GM23248 (cell line): ENCODE data around the gene ARHGAP26. TPM values are rescaled to one million over a fixed set of nuclear protein-coding genes. Genes with fewer than 3 reads are reported as not detected.

Experiments
- DNase-seq: peaks from one replicate; pipeline ENCODE4 v3.0.0-alpha.2; 2015
- H2AFZ ChIP-seq: fragments of 200-600 bp; sonication (generic); 2 replicates; pipeline ENCODE4 v1.6.1; 2016; ENCODE audit warnings: antibody characterized with exemption
- H3F3A ChIP-seq: fragments of 200-600 bp; sonication (generic); 2 replicates; pipeline ENCODE4 v1.6.1; 2016; ENCODE audit warnings: mild to moderate bottlenecking, antibody characterized with exemption, mixed run types; ENCODE audit not compliant: insufficient read depth
- H3K27ac ChIP-seq: fragments of 200-600 bp; sonication (generic); 2 replicates; pipeline ENCODE4 v1.5.1; 2016; ENCODE audit warnings: mild to moderate bottlenecking
- H3K27me3 ChIP-seq: fragments of 200-600 bp; sonication (generic); replicated peaks from 2 replicates; pipeline ENCODE4 v1.6.1; 2016; ENCODE audit warnings: mild to moderate bottlenecking; ENCODE audit not compliant: insufficient read depth
- H3K36me3 ChIP-seq: fragments of 200-600 bp; sonication (generic); 2 replicates; pipeline ENCODE4 v1.6.1; 2016; ENCODE audit warnings: low read depth, mild to moderate bottlenecking
- H3K4me1 ChIP-seq: fragments of 200-600 bp; sonication (generic); 2 replicates; pipeline ENCODE4 v1.6.1; 2016; ENCODE audit warnings: mild to moderate bottlenecking; ENCODE audit not compliant: insufficient read depth
- H3K4me2 ChIP-seq: fragments of 200-600 bp; sonication (generic); one replicate; pipeline ENCODE4 v1.6.1; 2016; ENCODE audit warnings: mild to moderate bottlenecking; ENCODE audit not compliant: unreplicated experiment
- H3K4me3 ChIP-seq: fragments of 200-600 bp; sonication (generic); 2 replicates; pipeline ENCODE4 v1.5.1; 2016; ENCODE audit warnings: mild to moderate bottlenecking
- H3K79me2 ChIP-seq: fragments of 200-600 bp; sonication (generic); 2 replicates; pipeline ENCODE4 v1.6.1; 2016; ENCODE audit warnings: mild to moderate bottlenecking; ENCODE audit not compliant: insufficient read depth
- H3K9ac ChIP-seq: fragments of 200-600 bp; sonication (generic); 2 replicates; pipeline ENCODE4 v1.6.1; 2016; ENCODE audit warnings: mild to moderate bottlenecking
- H3K9me2 ChIP-seq: fragments of 200-600 bp; sonication (generic); 2 replicates; pipeline ENCODE4 v1.6.1; 2016; ENCODE audit warnings: mixed run types, mild to moderate bottlenecking, moderate library complexity; ENCODE audit not compliant: insufficient read depth
- H3K9me3 ChIP-seq: fragments of 200-600 bp; sonication (generic); one replicate; pipeline ENCODE4 v1.6.1; 2017; ENCODE audit warnings: low read depth
- H4K20me1 ChIP-seq: fragments of 200-600 bp; sonication (generic); 2 replicates; pipeline ENCODE4 v1.6.0; 2016; ENCODE audit not compliant: insufficient read depth
- EZH2 ChIP-seq: fragments of 200-600 bp; sonication (generic); IDR thresholded peaks from 2 replicates; pipeline ENCODE4 v1.6.1; 2018; ENCODE audit warnings: antibody characterized with exemption, mild to moderate bottlenecking; ENCODE audit not compliant: insufficient read depth, poor library complexity, severe bottlenecking
- EZH2phosphoT487 ChIP-seq: fragments of 200-600 bp; sonication (generic); IDR thresholded peaks from 2 replicates; pipeline ENCODE4 v1.6.1; 2018; ENCODE audit warnings: antibody characterized with exemption, moderate library complexity, mild to moderate bottlenecking, low read depth; ENCODE audit not compliant: insufficient read depth
- WGBS, 2 experiments: methylation state at CpG; one replicate each; pipeline ENCODE4 v1.1.6; 2015 to 2017; ENCODE audit warnings: low lambda C conversion rate in 2 of 2, low coverage in 1 of 2; ENCODE audit errors: missing lambda C conversion rate in 2 of 2; 5-methylcytosine and 5-hydroxymethylcytosine counted together
- in situ Hi-C: fragments of 300-500 bp; cut with MboI; formaldehyde crosslinking; loops from 2 replicates; pipeline ENCODE4 v1.15.0; 2020
- polyA plus RNA-seq: library from polyadenylated mRNA; unstranded; fragments of >200 nt; fragmentation: Nextera tagmentation; extraction: Ambion mirVana; gene quantifications from 2 replicates; pipeline ENCODE4 v1.2.1, GENCODE V29; 2016
- total RNA-seq: library from RNA; depleted of rRNA; stranded (reverse); fragments of >200 nt; shearing (Covaris generic); gene quantifications from 2 replicates; pipeline ENCODE4 v1.2.3, GENCODE V29; 2014

Gene ARHGAP26
- total and polyA plus RNA-seq, 2 experiments from 2014 or later, result 1.6 to 1.7 TPM

DNA sequence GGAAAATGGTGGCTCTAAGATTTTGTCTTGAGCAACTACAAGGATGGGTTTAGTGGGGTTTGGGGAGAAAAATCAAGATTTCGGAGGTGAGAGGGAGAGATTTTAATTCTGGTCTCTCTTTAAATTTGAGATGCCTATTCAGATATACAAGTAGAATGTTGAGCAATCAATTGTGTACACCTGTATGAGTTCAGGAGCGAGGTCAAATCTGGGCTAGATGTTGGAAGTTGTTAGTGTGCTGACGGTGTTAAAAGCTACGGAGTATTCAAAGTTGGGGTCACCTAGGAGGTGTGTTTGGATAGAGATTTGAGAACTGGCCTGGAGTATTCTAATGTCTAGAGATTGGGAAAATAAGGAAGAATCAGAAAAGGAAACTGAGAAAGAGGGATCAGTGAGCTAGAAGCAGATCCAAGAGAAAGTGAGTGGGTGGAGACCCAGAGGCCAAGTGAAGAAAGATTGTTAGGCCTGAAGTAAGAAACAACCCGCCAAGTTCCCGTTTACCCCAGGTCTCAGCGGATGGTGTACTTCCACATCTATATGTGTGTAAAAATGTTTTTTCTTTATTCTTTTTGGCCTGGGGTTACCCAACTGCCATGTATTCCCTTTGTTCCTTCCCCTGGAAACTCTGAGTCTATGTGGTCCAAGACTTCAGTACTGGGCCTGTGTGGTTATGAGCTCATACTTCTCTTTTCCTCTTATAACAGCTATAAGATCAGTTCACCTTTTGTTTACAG, 11.9 kb upstream of the ARHGAP26 start:
- no peaks in the 10 kb centered on the region for H3K79me2 ChIP-seq
- no peak overlapping the region for H2AFZ ChIP-seq
- no peak overlapping the region for H3K4me2 ChIP-seq
- no peak overlapping the region for H3K4me3 ChIP-seq
- no peaks in the 10 kb centered on the region for H3K9me3 ChIP-seq
- TF ChIP-seq EZH2phosphoT487 (no peak), EZH2 (no peak)
- no peak overlapping the region for H3K9ac ChIP-seq
- peaks cover 1% of the 10 kb centered on the region; the same call in 1 of the 2 replicates for H3K4me1 ChIP-seq
- no peaks in the 10 kb centered on the region for H3K9me2 ChIP-seq
- no peaks in the 10 kb centered on the region for H3K36me3 ChIP-seq
- H3K27ac ChIP-seq, result no peak overlapping the region
- no peak for DNase-seq
- no peaks in the 10 kb centered on the region for H4K20me1 ChIP-seq
- H3K27me3 ChIP-seq, result no peaks in the 10 kb centered on the region
- WGBS, 2 experiments, result 91 to 97% methylated on average over 7 of the region's 7 CpGs
- no peaks in the 10 kb centered on the region for H3F3A ChIP-seq
- in situ Hi-C loops, result no loop called here

DNA sequence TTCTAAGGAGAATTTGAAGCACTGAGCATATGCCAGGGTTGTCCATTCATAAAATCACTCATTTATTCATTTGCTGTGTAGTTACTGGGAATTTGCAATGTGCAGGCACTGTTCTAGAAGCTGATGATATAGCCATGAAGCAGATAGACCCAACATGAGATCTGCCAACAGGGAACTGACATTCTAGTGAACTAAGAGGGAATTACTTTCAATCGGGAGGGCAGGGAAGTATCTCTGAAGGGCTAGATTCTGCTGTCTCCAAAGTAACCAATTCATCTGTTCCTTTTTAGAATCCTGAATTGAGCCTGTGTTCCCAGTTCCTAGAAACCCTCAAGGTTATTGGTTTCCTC, 11.4 kb upstream of the ARHGAP26 start:
- H3K36me3 ChIP-seq, result no peaks in the 10 kb centered on the region
- 96 to 97% methylated on average over 1 of the region's 1 CpG for WGBS, 2 experiments
- no peak overlapping the region for H3K4me2 ChIP-seq
- H3K9ac ChIP-seq, result no peak overlapping the region
- H3K4me3 ChIP-seq, result no peak overlapping the region
- no peaks in the 10 kb centered on the region for H3K4me1 ChIP-seq
- H3K27ac ChIP-seq, result no peak overlapping the region
- no peaks in the 10 kb centered on the region for H3F3A ChIP-seq
- in situ Hi-C loops, result no loop called here
- TF ChIP-seq EZH2 (no peak), EZH2phosphoT487 (no peak)
- H2AFZ ChIP-seq, result no peak overlapping the region
- no peak for DNase-seq
- H4K20me1 ChIP-seq, result no peaks in the 10 kb centered on the region
- no peaks in the 10 kb centered on the region for H3K27me3 ChIP-seq
- no peaks in the 10 kb centered on the region for H3K9me2 ChIP-seq
- no peaks in the 10 kb centered on the region for H3K9me3 ChIP-seq
- no peaks in the 10 kb centered on the region for H3K79me2 ChIP-seq

DNA sequence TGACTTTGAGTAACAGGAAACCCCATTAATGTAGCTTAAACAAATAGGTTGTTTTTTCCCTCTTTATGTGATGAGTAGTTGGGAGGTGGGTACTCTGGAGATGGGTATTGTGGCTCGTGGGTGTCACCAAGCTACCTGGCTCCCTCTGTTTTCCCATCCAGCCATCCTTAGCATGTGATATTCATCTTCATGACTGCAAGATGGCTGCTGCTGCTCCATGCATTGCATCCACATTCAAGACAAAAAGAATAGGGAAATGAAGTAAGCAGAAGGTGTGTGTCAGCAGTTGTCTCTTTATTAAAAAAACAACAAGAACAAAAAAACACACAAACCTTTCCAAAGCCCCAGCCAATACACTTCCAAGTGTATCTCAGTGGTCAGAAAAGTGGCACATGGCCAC, 6.5 kb upstream of the ARHGAP26 start:
- H3K79me2 ChIP-seq, result no peaks in the 10 kb centered on the region
- no peak overlapping the region for H3K4me3 ChIP-seq
- no peak overlapping the region for H3K9ac ChIP-seq
- H3F3A ChIP-seq, result no peaks in the 10 kb centered on the region
- DNase-seq, result no peak
- no peaks in the 10 kb centered on the region for H3K27me3 ChIP-seq
- H3K9me2 ChIP-seq, result no peaks in the 10 kb centered on the region
- no peaks in the 10 kb centered on the region for H3K9me3 ChIP-seq
- H3K4me2 ChIP-seq, result no peak overlapping the region
- in situ Hi-C loops, result no loop called here
- 50 to 59% methylated on average over 1 of the region's 1 CpG for WGBS, 2 experiments
- H4K20me1 ChIP-seq, result no peaks in the 10 kb centered on the region
- H3K36me3 ChIP-seq, result no peaks in the 10 kb centered on the region
- no peak overlapping the region for H2AFZ ChIP-seq
- no peak overlapping the region for H3K27ac ChIP-seq
- TF ChIP-seq EZH2 (no peak), EZH2phosphoT487 (no peak)
- H3K4me1 ChIP-seq, result no peaks in the 10 kb centered on the region

DNA sequence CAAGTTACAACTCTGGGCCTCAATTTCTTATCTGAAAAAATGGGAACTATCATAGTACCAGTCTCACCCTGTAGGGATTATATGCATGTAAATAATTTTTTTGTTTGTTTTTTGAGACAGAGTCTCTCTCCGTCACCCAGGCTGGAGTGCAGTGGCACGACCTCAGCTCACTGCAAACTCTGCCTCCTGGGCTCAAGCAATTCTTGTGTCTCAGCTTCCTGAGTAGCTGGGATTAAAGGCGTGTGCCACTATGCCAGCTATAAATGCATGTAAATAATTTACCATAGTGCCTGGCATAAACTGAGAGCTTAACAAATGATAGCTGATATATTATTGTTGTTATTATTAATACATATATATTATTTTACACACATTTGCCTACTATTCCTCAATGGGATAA, 3.0 kb upstream of the ARHGAP26 start:
- H3K27me3 ChIP-seq, result no peaks in the 10 kb centered on the region
- in situ Hi-C loops, result no loop called here
- 0 out of 2 replicates have a peak, but pooled peaks cover 6% of the 10 kb centered on the region for H3K4me1 ChIP-seq
- H3K9me3 ChIP-seq, result no peaks in the 10 kb centered on the region
- H3K4me3 ChIP-seq, result no peak overlapping the region
- H3K9ac ChIP-seq, result no peak overlapping the region
- no peak overlapping the region for H2AFZ ChIP-seq
- H3K9me2 ChIP-seq, result no peaks in the 10 kb centered on the region
- no peaks in the 10 kb centered on the region for H3K36me3 ChIP-seq
- no peak overlapping the region for H3K4me2 ChIP-seq
- no peak overlapping the region for H3K27ac ChIP-seq
- H3K79me2 ChIP-seq, result no peaks in the 10 kb centered on the region
- TF ChIP-seq EZH2, result no peak
- TF ChIP-seq EZH2phosphoT487, result no peak
- no peak for DNase-seq
- H4K20me1 ChIP-seq, result no peaks in the 10 kb centered on the region
- peaks cover 4% of the 10 kb centered on the region; the same call in 1 of the 2 replicates for H3F3A ChIP-seq
- WGBS, 2 experiments, result 89 to 90% methylated on average over 3 of the region's 3 CpGs

DNA sequence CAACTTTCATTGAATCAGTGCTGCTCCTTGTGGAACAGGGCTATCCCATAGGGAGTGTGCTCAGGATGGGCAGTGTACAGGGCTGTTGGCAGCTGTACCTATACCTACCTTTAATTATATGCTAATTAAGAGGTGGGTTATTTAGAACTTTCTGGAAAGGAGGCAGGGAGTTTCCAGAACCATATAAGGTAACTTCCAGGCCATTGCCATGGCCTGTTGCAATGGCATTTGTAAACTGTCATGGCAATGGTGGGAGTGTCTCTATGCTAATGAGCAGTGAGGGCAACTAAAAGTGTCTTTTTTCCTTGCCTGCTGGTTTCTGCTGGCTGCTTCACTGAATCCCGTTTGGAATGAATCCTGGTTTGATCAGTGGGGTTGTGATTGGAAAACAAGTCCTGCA, 2.3 kb upstream of the ARHGAP26 start:
- Histone ChIP-seq H4K20me1 (no peaks in the 10 kb centered on the region), H3K36me3 (no peaks in the 10 kb centered on the region), H3K9ac (no peak overlapping the region), H3K9me2 (no peaks in the 10 kb centered on the region), H3K4me1 (0 out of 2 replicates have a peak, but pooled peaks cover 6% of the 10 kb centered on the region), H3K27ac (no peak overlapping the region), H3K79me2 (no peaks in the 10 kb centered on the region), H3K27me3 (no peaks in the 10 kb centered on the region), H3K4me2 (no peak overlapping the region), H3K4me3 (no peak overlapping the region), H2AFZ (no peak overlapping the region), H3K9me3 (no peaks in the 10 kb centered on the region), H3F3A (peaks cover 4% of the 10 kb centered on the region; the same call in 1 of the 2 replicates)
- no peak for DNase-seq
- TF ChIP-seq EZH2 (no peak), EZH2phosphoT487 (no peak)
- in situ Hi-C loops, result no loop called here
- 72 to 76% methylated on average over 1 of the region's 1 CpG for whole genome bisulfite sequencing, 2 experiments
